B cell (primary cell): ENCODE results near the gene MYO5C. TPM values are rescaled to one million over a fixed set of nuclear protein-coding genes. Genes with fewer than 3 reads are reported as not detected.

ENCODE experiments used
- ATAC-seq: fragments of 200-7000 bp; cut with Tn5 transposase; one replicate; pipeline ENCODE4 v1.10.0; 2021; ENCODE audit warnings: low read depth, mild to moderate bottlenecking, moderate number of reproducible peaks, moderate library complexity
- CTCF ChIA-PET: fragments of 350-600 bp; sonication (Branson Sonifier 250); formaldehyde crosslinking; loops from one replicate; lab custom pipeline; 2021; ENCODE audit warnings: antibody characterized with exemption, inconsistent platforms; lab: Charles Lee
- POLR2A ChIA-PET: fragments of 350-600 bp; sonication (Branson Sonifier 250); formaldehyde crosslinking; loops from one replicate; lab custom pipeline; 2021; ENCODE audit warnings: antibody characterized with exemption; lab: Charles Lee
- DNase-seq: peaks from one replicate; pipeline ENCODE4 v3.0.0; 2013
- H2AFZ ChIP-seq: 2 replicates; pipeline ENCODE4 v1.6.1; 2012; ENCODE audit warnings: mild to moderate bottlenecking, low read depth, low read length; ENCODE audit not compliant: insufficient read depth, poor library complexity, severe bottlenecking
- H3K27ac ChIP-seq, 2 donors: 1 replicate in 1 of 2; 2 replicates in 1 of 2; pipeline ENCODE4 v1.5.1; 2012 to 2013; ENCODE audit warnings: low read length in 2 of 2, mild to moderate bottlenecking in 2 of 2, moderate library complexity in 1 of 2
- H3K27me3 ChIP-seq, 4 experiments: fragments of 200-600 bp in 1 of 4; sonication (generic) in 1 of 4; replicated peaks in 1 of 4; 1 replicate in 2 of 4; 2 replicates in 2 of 4; pipeline versions ENCODE4 v1.6.1 to v1.7.0; 2013 to 2016; ENCODE audit warnings: low read length in 3 of 4, mild to moderate bottlenecking in 2 of 4, mixed read lengths in 1 of 4, moderate library complexity in 1 of 4; ENCODE audit not compliant: insufficient read depth in 4 of 4, control insufficient read depth in 3 of 4; ENCODE audit errors: control extremely low read depth in 1 of 4
- H3K36me3 ChIP-seq, 2 experiments: replicated peaks in 1 of 2; 1 replicate in 1 of 2; 2 replicates in 1 of 2; pipeline versions ENCODE4 v1.6.1 to v1.7.1; 2013; ENCODE audit warnings: low read length in 1 of 2; ENCODE audit not compliant: insufficient read depth in 2 of 2, control insufficient read depth in 1 of 2; ENCODE audit errors: control extremely low read depth in 1 of 2, extremely low read depth in 1 of 2
- H3K4me1 ChIP-seq, 2 donors: fragments of 200-600 bp in 1 of 2; sonication (generic) in 1 of 2; 1 replicate in 1 of 2; 2 replicates in 1 of 2; pipeline versions ENCODE4 v1.5.1 to v1.6.1; 2013 to 2017; ENCODE audit warnings: low read length in 2 of 2; ENCODE audit not compliant: control insufficient read depth in 2 of 2, insufficient read depth in 2 of 2
- H3K4me2 ChIP-seq: replicated peaks from 2 replicates; pipeline ENCODE3; 2012; ENCODE audit warnings: mild to moderate bottlenecking, low read depth, low read length; ENCODE audit not compliant: poor library complexity, severe bottlenecking
- H3K4me3 ChIP-seq, 5 experiments: fragments of 200-600 bp in 1 of 5; sonication (generic) in 1 of 5; 1 replicate in 3 of 5; 2 replicates in 2 of 5; pipeline versions ENCODE4 v1.5.1 to v1.7.0; 2011 to 2016; ENCODE audit warnings: low read length in 4 of 5, mild to moderate bottlenecking in 4 of 5, low read depth in 2 of 5, control low read depth in 1 of 5, moderate library complexity in 1 of 5; ENCODE audit not compliant: insufficient read depth in 1 of 5; ENCODE audit errors: control extremely low read depth in 1 of 5, extremely low read depth in 1 of 5
- H3K79me2 ChIP-seq: fragments of 200-600 bp; sonication (generic); one replicate; pipeline ENCODE4 v1.6.0; 2016; ENCODE audit warnings: low read length; ENCODE audit not compliant: control insufficient read depth, insufficient read depth
- H3K9ac ChIP-seq: fragments of 200-600 bp; sonication (generic); 2 replicates; pipeline ENCODE4 v1.6.1; 2017; ENCODE audit warnings: mild to moderate bottlenecking, low read length, moderate library complexity
- H3K9me3 ChIP-seq, 3 donors: one replicate each; pipeline versions ENCODE4 v1.6.1 to v1.7.1; 2013; ENCODE audit warnings: low read length in 2 of 3; ENCODE audit not compliant: control insufficient read depth in 2 of 3, insufficient read depth in 1 of 3; ENCODE audit errors: control extremely low read depth in 1 of 3
- H4K20me1 ChIP-seq: 2 replicates; pipeline ENCODE4 v1.6.0; 2012; ENCODE audit warnings: mild to moderate bottlenecking, low read length; ENCODE audit not compliant: insufficient read depth, control insufficient read depth, poor library complexity, severe bottlenecking
- H3K27ac Mint-ChIP-seq: one replicate; pipeline ENCODE4 v1.8.0; 2021; ENCODE audit warnings: mixed read lengths
- H3K27me3 Mint-ChIP-seq: one replicate; pipeline ENCODE4 v1.8.0; 2021; ENCODE audit warnings: mixed read lengths
- H3K4me1 Mint-ChIP-seq: one replicate; pipeline ENCODE4 v1.8.0; 2021; ENCODE audit warnings: mixed read lengths
- H3K4me3 Mint-ChIP-seq: one replicate; pipeline ENCODE4 v1.8.0; 2021; ENCODE audit warnings: mixed read lengths
- H3K9me3 Mint-ChIP-seq: one replicate; pipeline ENCODE4 v1.8.0; 2022; ENCODE audit warnings: mixed read lengths; ENCODE audit not compliant: insufficient read depth
- EZH2 ChIP-seq: IDR thresholded peaks from 2 replicates; pipeline ENCODE4 v1.6.1; 2012; ENCODE audit warnings: borderline replicate concordance, low read depth, mild to moderate bottlenecking, moderate library complexity, low read length; ENCODE audit not compliant: insufficient read depth, poor library complexity, severe bottlenecking
- WGBS: methylation state at CpG from one replicate; pipeline ENCODE4 v1.1.5; 2013; ENCODE audit warnings: missing lambda C conversion rate; ENCODE audit not compliant: insufficient coverage; 5-methylcytosine and 5-hydroxymethylcytosine counted together
- intact Hi-C: fragments of 100-400 bp; cut with micrococcal nuclease; formaldehyde crosslinking; loops from one replicate; pipeline ENCODE4 v1.10.0; 2022
- polyA plus RNA-seq: library from polyadenylated mRNA; depleted of rRNA; stranded (reverse); fragments of >200 nt; gene quantifications from 2 replicates; pipeline ENCODE4 v1.2.3, GENCODE V29; 2012
- total RNA-seq, 2 donors: library from RNA; stranded (reverse); fragments of 120-200 nt in 1 of 2; gene quantifications; 1 replicate in 1 of 2; 2 replicates in 1 of 2; pipeline versions ENCODE4 v1.2.3 to v1.2.4, GENCODE V29; 2013 to 2022
- TF ChIP-seq, protein P1 (sequence below): fragments of 200-600 bp; IDR thresholded peaks from one replicate; pipeline ENCODE4 v1.8.0; 2022; ENCODE audit warnings: antibody characterized with exemption, mild to moderate bottlenecking

MYO5C gene
- total and polyA plus RNA-seq, 2 donors (not counting 1 experiment from before 2014, with no cell fraction given): 0.54 to 4.5 TPM

DNA sequence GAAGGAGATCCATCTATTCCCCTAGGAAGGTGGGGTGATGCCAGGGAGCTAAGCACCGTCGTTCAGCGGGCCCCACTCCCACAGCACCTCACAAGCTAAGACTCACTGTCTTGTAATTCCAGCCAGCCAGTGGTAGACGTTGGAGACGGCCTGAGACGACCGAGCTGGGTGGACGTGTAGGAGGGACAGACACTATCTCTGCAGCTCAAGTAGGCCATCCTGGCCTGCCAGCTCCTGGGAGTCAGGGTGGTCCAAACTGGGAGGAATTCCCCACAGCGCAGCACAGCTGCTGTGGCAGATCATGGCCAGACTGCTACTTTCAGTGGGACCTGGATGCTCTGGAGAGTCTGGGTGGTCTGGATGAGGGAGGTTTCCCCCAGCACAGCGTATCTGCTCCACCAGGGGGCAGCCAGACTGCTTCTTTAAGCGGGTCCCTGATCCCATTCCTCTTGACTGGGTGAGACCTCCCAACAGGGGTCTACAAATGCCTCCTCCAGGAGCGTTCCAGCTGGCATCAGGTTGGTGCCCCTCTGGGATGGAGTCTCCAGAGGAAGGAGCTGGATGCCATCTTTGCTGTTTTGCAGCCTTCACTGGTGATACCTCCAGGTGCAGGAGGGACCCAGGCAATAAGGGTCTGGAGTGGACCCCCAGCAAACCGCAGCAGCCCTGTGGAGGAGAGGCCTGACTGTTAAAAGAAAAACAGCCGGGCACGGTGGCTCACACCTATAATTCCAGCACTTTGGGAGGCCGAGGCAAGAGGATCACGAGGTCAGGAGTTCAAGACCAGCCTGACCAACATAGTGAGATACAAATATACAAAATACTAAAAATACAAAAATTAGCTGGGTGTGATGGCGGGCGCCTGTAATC lies 132.0 kb downstream of the MYO5C start:
- H3K79me2 ChIP-seq: peaks cover 90% of the 10 kb centered on the region
- POLR2A ChIA-PET: interaction anchor here (0.6 to 1.2 kb wide), 3 partner anchors 16 to 372 kb away, joined by 3 read pairs; no protein-coding TSS in a partner anchor
- Mint-ChIP-seq H3K4me1 (peaks cover 37% of the 10 kb centered on the region), H3K27me3 (no peaks in the 10 kb centered on the region), H3K9me3 (no peaks in the 10 kb centered on the region), H3K27ac (no peak overlapping the region), H3K4me3 (no peak overlapping the region)
- no peak overlapping the region for H3K27ac ChIP-seq
- H4K20me1 ChIP-seq: peaks cover 64% of the 10 kb centered on the region
- H3K36me3 ChIP-seq: peaks cover 0 to 54% of the 10 kb centered on the region in 2 experiments
- over 99% methylated on average over 13 of the region's 19 CpGs for WGBS
- H2AFZ ChIP-seq: no peak overlapping the region
- CTCF ChIA-PET: interaction anchor here (0.6 to 3.3 kb wide), 14 partner anchors 10 to 98 kb away, joined by 3 to 21 read pairs (median 4); no protein-coding TSS in a partner anchor
- DNase-seq (peak; percentile 38), ATAC-seq (no peak)
- H3K4me3 ChIP-seq: no peak overlapping the region
- no peaks in the 10 kb centered on the region for H3K27me3 ChIP-seq
- H3K9me3 ChIP-seq: no peaks in the 10 kb centered on the region
- no peak for TF ChIP-seq EZH2
- TF ChIP-seq, protein P1, sequence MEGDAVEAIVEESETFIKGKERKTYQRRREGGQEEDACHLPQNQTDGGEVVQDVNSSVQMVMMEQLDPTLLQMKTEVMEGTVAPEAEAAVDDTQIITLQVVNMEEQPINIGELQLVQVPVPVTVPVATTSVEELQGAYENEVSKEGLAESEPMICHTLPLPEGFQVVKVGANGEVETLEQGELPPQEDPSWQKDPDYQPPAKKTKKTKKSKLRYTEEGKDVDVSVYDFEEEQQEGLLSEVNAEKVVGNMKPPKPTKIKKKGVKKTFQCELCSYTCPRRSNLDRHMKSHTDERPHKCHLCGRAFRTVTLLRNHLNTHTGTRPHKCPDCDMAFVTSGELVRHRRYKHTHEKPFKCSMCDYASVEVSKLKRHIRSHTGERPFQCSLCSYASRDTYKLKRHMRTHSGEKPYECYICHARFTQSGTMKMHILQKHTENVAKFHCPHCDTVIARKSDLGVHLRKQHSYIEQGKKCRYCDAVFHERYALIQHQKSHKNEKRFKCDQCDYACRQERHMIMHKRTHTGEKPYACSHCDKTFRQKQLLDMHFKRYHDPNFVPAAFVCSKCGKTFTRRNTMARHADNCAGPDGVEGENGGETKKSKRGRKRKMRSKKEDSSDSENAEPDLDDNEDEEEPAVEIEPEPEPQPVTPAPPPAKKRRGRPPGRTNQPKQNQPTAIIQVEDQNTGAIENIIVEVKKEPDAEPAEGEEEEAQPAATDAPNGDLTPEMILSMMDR: peak; percentile 35
- peaks cover 11% of the 10 kb centered on the region in 2 donors for H3K4me1 ChIP-seq
- H3K4me2 ChIP-seq: no peak overlapping the region
- intact Hi-C loops: loop anchor here (1.0 to 2.0 kb wide), 3 partner anchors 15 to 64 kb away; no protein-coding TSS in a partner anchor
- no peak overlapping the region for H3K9ac ChIP-seq
